Vagina (tissue), 2 donors: ENCODE data around the gene CTBP2.

Source experiments
- CTCF ChIP-seq, 3 experiments: fragments of 450-650 bp in 2 of 3; fragments of 200-600 bp in 1 of 3; sonication (generic) in 1 of 3; IDR thresholded peaks; one replicate each; pipeline ENCODE4 v1.5.1; 2017 to 2019; ENCODE audit warnings: antibody characterized with exemption in 3 of 3, mild to moderate bottlenecking in 2 of 3, moderate library complexity in 2 of 3
- POLR2A ChIP-seq, 2 donors: fragments of 450-650 bp; IDR thresholded peaks; one replicate each; pipeline ENCODE4 v1.6.1; 2017; ENCODE audit warnings: antibody characterized with exemption in 2 of 2, mild to moderate bottlenecking in 2 of 2, moderate library complexity in 2 of 2
- POLR2AphosphoS5 ChIP-seq, 2 donors: sonication (generic); formaldehyde crosslinking; IDR thresholded peaks; one replicate each; pipeline ENCODE4 v1.9.0; 2017; ENCODE audit warnings: antibody characterized with exemption in 2 of 2, mild to moderate bottlenecking in 2 of 2, low read depth in 1 of 2; ENCODE audit not compliant: insufficient read depth in 1 of 2

DNA sequence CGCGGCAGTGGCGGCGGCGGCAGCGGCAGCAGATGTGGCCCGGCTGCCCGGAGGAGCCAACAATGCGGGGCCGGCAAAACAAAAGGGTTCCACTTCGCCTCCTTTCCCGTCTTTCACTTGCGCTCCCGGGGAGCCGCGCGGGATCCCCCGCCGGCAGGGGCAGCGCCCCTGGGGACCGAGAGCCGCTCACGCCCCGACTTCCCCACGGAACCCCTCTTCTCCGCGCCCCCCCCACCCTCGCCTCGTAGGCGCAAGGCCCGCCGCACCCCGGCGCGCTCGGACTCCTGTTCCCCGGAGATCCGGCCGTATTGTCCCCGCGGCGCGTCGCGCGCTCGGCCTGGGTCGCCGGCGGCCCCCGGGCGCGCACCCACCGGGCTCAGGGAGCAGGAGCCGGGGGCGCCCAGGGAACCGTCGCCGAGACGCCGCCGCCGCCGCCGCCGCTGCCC, 854 bp downstream of the CTBP2 start:
- TF ChIP-seq POLR2AphosphoS5 (IDR thresholded peaks at IDR 0.05; ENCODE audit: insufficient read depth in 1 of 2, low read depth in 1 of 2) (no peak), CTCF (IDR thresholded peaks at IDR 0.05) (no peak), POLR2A (IDR thresholded peaks at IDR 0.05) (no peak)
